Measurements from ENCODE around the gene NOD1.

Gene NOD1

GRCh38 chr7:30478349-30479201 lies at the start of gene NOD1 (continued):
- no peak for TF ChIP-seq ZBTB49 (tag by site-specific recombination; IDR thresholded peaks at IDR 0.05; ENCODE audit: low read depth)
- TF ChIP-seq AEBP2 (tag by site-specific recombination; IDR thresholded peaks at IDR 0.05; ENCODE audit: borderline replicate concordance), result no peak
- TF ChIP-seq ZNF114 (tag by site-specific recombination; IDR thresholded peaks at IDR 0.05), result no peak
- TF ChIP-seq ZNF354C (tag by site-specific recombination; IDR thresholded peaks at IDR 0.05; ENCODE audit: borderline replicate concordance, low read depth), result no peak
- peak; percentile 88 for TF ChIP-seq ZBTB26 (tag by site-specific recombination; optimal IDR thresholded peaks at IDR 0.05)
- TF ChIP-seq ZFP69B (tag by site-specific recombination; IDR thresholded peaks at IDR 0.05), result no peak
- TF ChIP-seq ZNF366 (tag by site-specific recombination; conservative IDR thresholded peaks at IDR 0.05), result no peak
- peak; percentile 47; the same call in 1 of the 2 replicates for TF ChIP-seq EGR2 (tag by site-specific recombination; IDR thresholded peaks at IDR 0.05; ENCODE audit: low read depth)
- no peak for TF ChIP-seq ZNF549 (tag by site-specific recombination; IDR thresholded peaks at IDR 0.05)
- TF ChIP-seq ZNF555 (tag by site-specific recombination; conservative IDR thresholded peaks at IDR 0.05), result no peak
- no peak for TF ChIP-seq TRIM28 (IDR thresholded peaks at IDR 0.05; ENCODE audit: borderline replicate concordance, low read length)
- no peak for TF ChIP-seq ZNF843 (tag by site-specific recombination; IDR thresholded peaks at IDR 0.05)
- TF ChIP-seq ELK4 (IDR thresholded peaks at IDR 0.05; ENCODE audit: borderline replicate concordance, low read depth, low read length), result no peak
- no peak for TF ChIP-seq PRDM2 (tag by site-specific recombination; IDR thresholded peaks at IDR 0.05; ENCODE audit: borderline replicate concordance)
- TF ChIP-seq ZBTB11 (tag by site-specific recombination; conservative IDR thresholded peaks at IDR 0.05; ENCODE audit: low read depth), result peak; percentile 76
- TF ChIP-seq ZEB2 (tag by site-specific recombination; IDR thresholded peaks at IDR 0.05), result no peak
- TF ChIP-seq ZNF146 (tag by site-specific recombination; IDR thresholded peaks at IDR 0.05), result no peak
- no peak for TF ChIP-seq ZNF211 (tag by site-specific recombination; IDR thresholded peaks at IDR 0.05; ENCODE audit: low read depth)
- no peak for TF ChIP-seq ZFP3 (tag by site-specific recombination; IDR thresholded peaks at IDR 0.05; ENCODE audit: low read depth)
- no peak for TF ChIP-seq FEZF1 (tag by site-specific recombination; IDR thresholded peaks at IDR 0.05)
- no peak for TF ChIP-seq SCRT1 (tag by site-specific recombination; IDR thresholded peaks at IDR 0.05; ENCODE audit: borderline replicate concordance)
- peak; percentile 70; the same call in 1 of the 2 replicates for TF ChIP-seq KLF8 (tag by site-specific recombination; IDR thresholded peaks at IDR 0.05)
- TF ChIP-seq ZNF654 (tag by site-specific recombination; IDR thresholded peaks at IDR 0.05; ENCODE audit: low read depth), result no peak

Measured in HEK293 (cell line).